HG03064 (cell line): Measurements from ENCODE around the gene IST1.

Experiments used
- ATAC-seq: cut with Tn5 transposase; IDR thresholded peaks from one replicate; pipeline ENCODE4 v1.9.1; 2021; ENCODE audit warnings: low read depth; ENCODE audit not compliant: unreplicated experiment

IST1 gene

GRCh38 chr16:71915350-71915749, 20.0 kb downstream of the IST1 start:
- no peak for ATAC-seq

GRCh38 chr16:71916397-71916920, 21.1 kb downstream of the IST1 start:
- ATAC-seq = no peak

- ATAC-seq = no peak
Observed at GRCh38 chr16:71917900-71918299, 22.6 kb downstream of the IST1 start.

- no peak for ATAC-seq
Observed at GRCh38 chr16:71919035-71919434, 23.7 kb downstream of the IST1 start.

GRCh38 chr16:71920658-71921057, 25.3 kb downstream of the IST1 start:
- ATAC-seq = no peak

- ATAC-seq = no peak
Observed at GRCh38 chr16:71923941-71924690, 28.8 kb downstream of the IST1 start.

- ATAC-seq = no peak
Observed at GRCh38 chr16:71924710-71925109, 29.4 kb downstream of the IST1 start.

GRCh38 chr16:71927383-71927782, 32.1 kb downstream of the IST1 start:
- ATAC-seq = no peak

GRCh38 chr16:71927787-71928186, 32.5 kb downstream of the IST1 start:
- no peak for ATAC-seq

GRCh38 chr16:71929048-71929447, 33.7 kb downstream of the IST1 start:
- ATAC-seq = no peak

GRCh38 chr16:71930013-71930563, 34.8 kb downstream of the IST1 start:
- ATAC-seq = no peak

- no peak for ATAC-seq
Observed at GRCh38 chr16:71931001-71931400, 35.7 kb downstream of the IST1 start.

GRCh38 chr16:71931599-71931998, 36.3 kb downstream of the IST1 start:
- no peak for ATAC-seq

- ATAC-seq = no peak
Observed at GRCh38 chr16:71933017-71933416, 37.7 kb downstream of the IST1 start.

GRCh38 chr16:71933913-71934695, 38.8 kb downstream of the IST1 start:
- no peak for ATAC-seq

GRCh38 chr16:71937868-71938510, 42.7 kb downstream of the IST1 start:
- ATAC-seq = no peak

- no peak for ATAC-seq
Observed at GRCh38 chr16:71943887-71944286, 48.6 kb downstream of the IST1 start.

GRCh38 chr16:71945616-71946015, 50.3 kb downstream of the IST1 start:
- no peak for ATAC-seq

GRCh38 chr16:71952825-71953224, 57.5 kb downstream of the IST1 start:
- ATAC-seq = no peak

GRCh38 chr16:71954180-71954579, 58.8 kb downstream of the IST1 start:
- ATAC-seq = no peak

GRCh38 chr16:71954699-71955195, 59.4 kb downstream of the IST1 start:
- no peak for ATAC-seq
